Osteoblast (primary cell): Measurements from ENCODE around the gene CLSTN2. TPM values are rescaled to one million over a fixed set of nuclear protein-coding genes. Genes with fewer than 3 reads are reported as not detected.

Experiments used
- DNase-seq: peaks from one replicate; pipeline ENCODE4 v3.0.0; 2011; ENCODE audit warnings: low spot score, mixed read lengths; ENCODE audit not compliant: insufficient read length; ENCODE audit errors: missing footprints
- H2AFZ ChIP-seq: 2 replicates; pipeline ENCODE4 v1.6.0; 2011; ENCODE audit warnings: mild to moderate bottlenecking, low read length
- H3K27ac ChIP-seq: 2 replicates; pipeline ENCODE4 v1.5.1; 2011; ENCODE audit warnings: mild to moderate bottlenecking, low read depth, low read length, moderate library complexity
- H3K27me3 ChIP-seq: 2 replicates; pipeline ENCODE4 v1.6.0; 2012; ENCODE audit warnings: mild to moderate bottlenecking, control low read depth, inconsistent platforms, low read length, moderate library complexity; ENCODE audit not compliant: insufficient read depth
- H3K36me3 ChIP-seq: 2 replicates; pipeline ENCODE4 v1.5.1; 2011; ENCODE audit warnings: mild to moderate bottlenecking, low read length, control low read depth, moderate library complexity; ENCODE audit not compliant: insufficient read depth
- H3K4me1 ChIP-seq: 2 replicates; pipeline ENCODE4 v1.5.1; 2011; ENCODE audit warnings: mild to moderate bottlenecking, low read length, control low read depth, moderate library complexity; ENCODE audit not compliant: insufficient read depth
- H3K4me2 ChIP-seq: 2 replicates; pipeline ENCODE4 v1.6.0; 2011; ENCODE audit warnings: mild to moderate bottlenecking, low read length; ENCODE audit not compliant: insufficient read depth
- H3K4me3 ChIP-seq: fragments of 200-600 bp; sonication (generic); 3 replicates; pipeline ENCODE4 v1.5.1; 2012; ENCODE audit warnings: mild to moderate bottlenecking, low read length, inconsistent platforms; ENCODE audit not compliant: insufficient read depth
- H3K79me2 ChIP-seq: 2 replicates; pipeline ENCODE4 v1.6.0; 2012; ENCODE audit warnings: mild to moderate bottlenecking, low read length, control low read depth, inconsistent platforms; ENCODE audit not compliant: insufficient read depth
- H3K9me3 ChIP-seq: 2 replicates; pipeline ENCODE4 v1.5.1; 2011; ENCODE audit warnings: low read depth, low read length, control low read depth
- H4K20me1 ChIP-seq: 2 replicates; pipeline ENCODE4 v1.6.0; 2012; ENCODE audit warnings: mild to moderate bottlenecking, low read length, control low read depth; ENCODE audit not compliant: insufficient read depth
- total RNA-seq: library from RNA; depleted of rRNA; stranded (reverse); fragments of >200 nt; gene quantifications from 2 replicates; pipeline ENCODE4 v1.2.3, GENCODE V29; 2012
- TF ChIP-seq, protein P1 (sequence below): IDR thresholded peaks from 2 replicates; pipeline ENCODE4 v1.5.1; 2011; ENCODE audit warnings: mild to moderate bottlenecking, low read depth, low read length, moderate library complexity; ENCODE audit errors: extremely low read depth

The CLSTN2 gene
- total RNA-seq, 1 donor, result under 0.01 TPM

DNA sequence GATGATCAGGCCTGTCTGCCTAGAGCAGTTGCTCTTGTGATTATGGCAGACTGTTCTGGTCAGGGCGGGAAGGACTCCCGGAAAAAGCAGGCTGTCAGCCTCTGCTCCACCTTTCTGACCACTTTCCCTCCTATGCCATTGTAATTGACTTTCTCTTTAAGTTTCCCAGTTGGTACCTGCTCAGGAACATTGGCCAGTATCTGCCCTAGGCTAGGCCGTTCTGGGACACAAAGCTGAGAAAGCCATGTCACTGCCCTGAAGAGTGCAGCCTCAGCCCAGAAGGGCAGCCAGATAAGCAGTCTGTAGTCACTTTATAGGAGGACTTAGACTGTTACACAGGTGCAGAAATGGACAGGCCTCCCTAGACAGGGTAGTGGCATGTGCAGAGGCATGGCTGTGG is 80.8 kb downstream of the CLSTN2 start:
- no peak for DNase-seq
- no peaks in the 10 kb centered on the region for H3K4me1 ChIP-seq

DNA sequence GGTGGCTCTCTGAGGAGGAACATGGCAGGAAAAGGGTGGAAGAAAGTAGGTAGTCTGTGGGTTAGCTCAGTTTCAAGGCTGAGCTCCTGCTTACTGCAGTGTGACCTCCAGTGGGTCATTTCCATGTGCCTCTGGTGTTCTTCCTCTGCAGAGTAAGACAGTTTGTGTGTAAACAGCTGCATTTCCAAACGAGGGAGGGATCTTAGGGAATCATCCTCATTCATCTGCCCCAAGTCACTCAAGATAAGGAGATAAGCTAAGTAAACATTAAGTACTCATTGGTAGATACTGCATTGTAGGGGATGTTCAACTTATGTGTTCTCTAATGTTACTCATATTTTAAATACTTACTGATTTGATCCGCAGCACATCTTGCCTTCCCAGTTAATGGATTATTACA is 83.6 kb downstream of the CLSTN2 start:
- no peaks in the 10 kb centered on the region for H3K27me3 ChIP-seq
- no peak overlapping the region for H3K4me2 ChIP-seq
- no peak for DNase-seq
- no peak overlapping the region for H3K27ac ChIP-seq
- no peaks in the 10 kb centered on the region for H3K4me1 ChIP-seq
- no peaks in the 10 kb centered on the region for H3K9me3 ChIP-seq
- TF ChIP-seq, protein P1, sequence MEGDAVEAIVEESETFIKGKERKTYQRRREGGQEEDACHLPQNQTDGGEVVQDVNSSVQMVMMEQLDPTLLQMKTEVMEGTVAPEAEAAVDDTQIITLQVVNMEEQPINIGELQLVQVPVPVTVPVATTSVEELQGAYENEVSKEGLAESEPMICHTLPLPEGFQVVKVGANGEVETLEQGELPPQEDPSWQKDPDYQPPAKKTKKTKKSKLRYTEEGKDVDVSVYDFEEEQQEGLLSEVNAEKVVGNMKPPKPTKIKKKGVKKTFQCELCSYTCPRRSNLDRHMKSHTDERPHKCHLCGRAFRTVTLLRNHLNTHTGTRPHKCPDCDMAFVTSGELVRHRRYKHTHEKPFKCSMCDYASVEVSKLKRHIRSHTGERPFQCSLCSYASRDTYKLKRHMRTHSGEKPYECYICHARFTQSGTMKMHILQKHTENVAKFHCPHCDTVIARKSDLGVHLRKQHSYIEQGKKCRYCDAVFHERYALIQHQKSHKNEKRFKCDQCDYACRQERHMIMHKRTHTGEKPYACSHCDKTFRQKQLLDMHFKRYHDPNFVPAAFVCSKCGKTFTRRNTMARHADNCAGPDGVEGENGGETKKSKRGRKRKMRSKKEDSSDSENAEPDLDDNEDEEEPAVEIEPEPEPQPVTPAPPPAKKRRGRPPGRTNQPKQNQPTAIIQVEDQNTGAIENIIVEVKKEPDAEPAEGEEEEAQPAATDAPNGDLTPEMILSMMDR, result no peak
- H3K36me3 ChIP-seq, result no peaks in the 10 kb centered on the region
- no peak overlapping the region for H2AFZ ChIP-seq
- H3K79me2 ChIP-seq, result no peaks in the 10 kb centered on the region
- H3K4me3 ChIP-seq, result no peak overlapping the region
- H4K20me1 ChIP-seq, result no peaks in the 10 kb centered on the region

More for the DNA sequence above, 80.8 kb downstream of the CLSTN2 start:
- H3K27ac ChIP-seq, result no peak overlapping the region
- TF ChIP-seq, protein P1, result no peak
- no peak overlapping the region for H3K4me2 ChIP-seq
- no peak overlapping the region for H3K4me3 ChIP-seq
- no peaks in the 10 kb centered on the region for H3K36me3 ChIP-seq
- no peaks in the 10 kb centered on the region for H3K79me2 ChIP-seq
- no peak overlapping the region for H2AFZ ChIP-seq
- no peaks in the 10 kb centered on the region for H4K20me1 ChIP-seq
- no peaks in the 10 kb centered on the region for H3K9me3 ChIP-seq
- no peaks in the 10 kb centered on the region for H3K27me3 ChIP-seq

GRCh38 chr3:140019946-140020345 is 85.0 kb downstream of the CLSTN2 start:
- no peaks in the 10 kb centered on the region for H3K9me3 ChIP-seq
- H3K4me1 ChIP-seq, result no peaks in the 10 kb centered on the region
- DNase-seq, result no peak
- H4K20me1 ChIP-seq, result no peaks in the 10 kb centered on the region
- no peaks in the 10 kb centered on the region for H3K36me3 ChIP-seq
- H3K27me3 ChIP-seq, result no peaks in the 10 kb centered on the region
- H3K27ac ChIP-seq, result no peak overlapping the region
- H3K79me2 ChIP-seq, result no peaks in the 10 kb centered on the region
- H3K4me3 ChIP-seq, result no peak overlapping the region
- TF ChIP-seq, protein P1, result no peak
- no peak overlapping the region for H3K4me2 ChIP-seq
- no peak overlapping the region for H2AFZ ChIP-seq

DNA sequence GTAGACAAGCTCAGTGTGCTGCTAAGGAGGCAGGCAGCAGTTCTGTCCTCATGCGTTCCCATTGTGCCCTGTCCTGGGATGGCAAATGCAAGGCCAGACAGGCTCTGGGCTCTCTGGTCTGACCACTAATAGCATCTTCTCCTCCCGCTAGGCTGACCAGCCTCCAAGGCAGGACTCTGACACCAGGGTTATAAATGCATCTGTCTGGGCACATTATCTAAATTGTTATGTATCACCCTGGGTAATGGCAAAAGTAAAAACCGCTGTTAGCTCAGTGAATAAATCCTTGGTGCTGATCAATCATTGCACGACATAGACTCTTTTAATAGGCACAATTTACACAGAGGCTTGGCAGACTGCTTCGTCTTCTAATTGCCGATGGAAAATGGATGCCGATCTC is 85.6 kb downstream of the CLSTN2 start:
- no peak overlapping the region for H3K4me2 ChIP-seq
- no peak overlapping the region for H3K4me3 ChIP-seq
- H3K27ac ChIP-seq, result no peak overlapping the region
- H3K36me3 ChIP-seq, result no peaks in the 10 kb centered on the region
- TF ChIP-seq, protein P1, result no peak
- H2AFZ ChIP-seq, result no peak overlapping the region
- H4K20me1 ChIP-seq, result no peaks in the 10 kb centered on the region
- no peaks in the 10 kb centered on the region for H3K79me2 ChIP-seq
- no peaks in the 10 kb centered on the region for H3K27me3 ChIP-seq
- H3K4me1 ChIP-seq, result no peaks in the 10 kb centered on the region
- DNase-seq, result no peak
- H3K9me3 ChIP-seq, result no peaks in the 10 kb centered on the region
